Dendritic cell treated with granulocyte-macrophage colony-stimulating factor and Interleukin-4, amounts not matched to agents 40 ng/mL and 50 ng/mL, for 4 days (primary cell): Measurements from ENCODE around the gene SRPRB.
A peak's percentile ranks its signal among the peaks of the same experiment; 100 is the strongest.

Experiments
- H3K27ac Mint-ChIP-seq: one replicate; pipeline ENCODE4 v1.8.0; 2022; ENCODE audit warnings: mild to moderate bottlenecking, mixed read lengths
- H3K27me3 Mint-ChIP-seq: one replicate; pipeline ENCODE4 v1.8.0; 2022; ENCODE audit warnings: mild to moderate bottlenecking, mixed read lengths
- H3K36me3 Mint-ChIP-seq: one replicate; pipeline ENCODE4 v1.8.0; 2022; ENCODE audit warnings: low read depth, mixed read lengths
- H3K4me1 Mint-ChIP-seq: one replicate; pipeline ENCODE4 v1.8.0; 2022; ENCODE audit warnings: low read depth, mixed read lengths
- H3K4me3 Mint-ChIP-seq: one replicate; pipeline ENCODE4 v1.8.0; 2022; ENCODE audit warnings: mild to moderate bottlenecking, moderate library complexity, mixed read lengths
- H3K9me3 Mint-ChIP-seq: one replicate; pipeline ENCODE4 v1.8.0; 2022; ENCODE audit warnings: mixed read lengths
- intact Hi-C: fragments of 100-400 bp; cut with micrococcal nuclease; formaldehyde crosslinking; loops from one replicate; pipeline ENCODE4 v1.15.0; 2022

The SRPRB gene

GRCh38 chr3:133797396-133798105, 8.1 kb upstream of the SRPRB start:
- Mint-ChIP-seq H3K27ac (no peak overlapping the region), H3K4me3 (no peak overlapping the region), H3K27me3 (peaks cover 13% of the 10 kb centered on the region), H3K4me1 (peaks cover 10% of the 10 kb centered on the region), H3K9me3 (peaks cover 18% of the 10 kb centered on the region), H3K36me3 (no peaks in the 10 kb centered on the region)
- intact Hi-C loops: no loop called here

GRCh38 chr3:133799794-133800585, 5.6 kb upstream of the SRPRB start:
- Mint-ChIP-seq H3K36me3 (no peaks in the 10 kb centered on the region), H3K27ac (no peak overlapping the region), H3K4me1 (peaks cover 19% of the 10 kb centered on the region), H3K4me3 (no peak overlapping the region), H3K27me3 (peaks cover 13% of the 10 kb centered on the region), H3K9me3 (peaks cover 12% of the 10 kb centered on the region)
- intact Hi-C loops: no loop called here

GRCh38 chr3:133803469-133803868, 2.1 kb upstream of the SRPRB start:
- intact Hi-C loops: no loop called here
- Mint-ChIP-seq H3K4me3 (no peak overlapping the region), H3K9me3 (no peaks in the 10 kb centered on the region), H3K36me3 (peaks cover 14% of the 10 kb centered on the region), H3K27me3 (peaks cover 5% of the 10 kb centered on the region), H3K27ac (peak overlapping the region; percentile 49), H3K4me1 (peaks cover 35% of the 10 kb centered on the region)

- no peak overlapping the region for H3K4me3 Mint-ChIP-seq
- peaks cover 32% of the 10 kb centered on the region for H3K4me1 Mint-ChIP-seq
- peaks cover 5% of the 10 kb centered on the region for H3K27me3 Mint-ChIP-seq
Measured at GRCh38 chr3:133804896-133805295, 719 bp upstream of the SRPRB start.

GRCh38 chr3:133805384-133805701, 272 bp upstream of the SRPRB start:
- Mint-ChIP-seq H3K27ac (peak overlapping the region; percentile 93), H3K4me3 (peak overlapping the region; percentile 93), H3K27me3 (peaks cover 5% of the 10 kb centered on the region), H3K36me3 (peaks cover 30% of the 10 kb centered on the region), H3K9me3 (no peaks in the 10 kb centered on the region), H3K4me1 (peaks cover 29% of the 10 kb centered on the region)
- intact Hi-C loops: loop anchor here (5.0 kb wide), 1 partner anchor 143 kb away; the partner anchor contains the start of gene TOPBP1

More at GRCh38 chr3:133804896-133805295, 719 bp upstream of the SRPRB start:
- intact Hi-C loops: loop anchor here (5.0 kb wide), 1 partner anchor 143 kb away; the partner anchor contains the start of gene TOPBP1
- Mint-ChIP-seq H3K9me3 (no peaks in the 10 kb centered on the region), H3K27ac (no peak overlapping the region), H3K36me3 (peaks cover 25% of the 10 kb centered on the region)

- no peaks in the 10 kb centered on the region for H3K9me3 Mint-ChIP-seq
- no peaks in the 10 kb centered on the region for H3K4me1 Mint-ChIP-seq
- no peaks in the 10 kb centered on the region for H3K27me3 Mint-ChIP-seq
- no peak overlapping the region for H3K4me3 Mint-ChIP-seq
- intact Hi-C loops: no loop called here
- peaks cover 94% of the 10 kb centered on the region for H3K36me3 Mint-ChIP-seq
- no peak overlapping the region for H3K27ac Mint-ChIP-seq
Measured at GRCh38 chr3:133812872-133813271, 7.3 kb downstream of the SRPRB start.

GRCh38 chr3:133815386-133815785, 9.8 kb downstream of the SRPRB start:
- H3K9me3 Mint-ChIP-seq: no peaks in the 10 kb centered on the region
- no peak overlapping the region for H3K4me3 Mint-ChIP-seq
- intact Hi-C loops: no loop called here

GRCh38 chr3:133820129-133820528, 14.5 kb downstream of the SRPRB start:
- H3K27me3 Mint-ChIP-seq: no peaks in the 10 kb centered on the region
- no peak overlapping the region for H3K27ac Mint-ChIP-seq
- H3K4me3 Mint-ChIP-seq: no peak overlapping the region
- H3K36me3 Mint-ChIP-seq: peaks cover 88% of the 10 kb centered on the region
- no peaks in the 10 kb centered on the region for H3K9me3 Mint-ChIP-seq
- H3K4me1 Mint-ChIP-seq: no peaks in the 10 kb centered on the region
- intact Hi-C loops: no loop called here

More at GRCh38 chr3:133815386-133815785, 9.8 kb downstream of the SRPRB start:
- Mint-ChIP-seq H3K27me3 (no peaks in the 10 kb centered on the region), H3K4me1 (no peaks in the 10 kb centered on the region), H3K36me3 (peaks cover 89% of the 10 kb centered on the region), H3K27ac (no peak overlapping the region)

GRCh38 chr3:133820889-133821675, 15.5 kb downstream of the SRPRB start:
- intact Hi-C loops: no loop called here
- H3K27me3 Mint-ChIP-seq: no peaks in the 10 kb centered on the region
- H3K9me3 Mint-ChIP-seq: no peaks in the 10 kb centered on the region
- no peak overlapping the region for H3K27ac Mint-ChIP-seq
- peaks cover 80% of the 10 kb centered on the region for H3K36me3 Mint-ChIP-seq
- no peaks in the 10 kb centered on the region for H3K4me1 Mint-ChIP-seq
- no peak overlapping the region for H3K4me3 Mint-ChIP-seq

GRCh38 chr3:133821767-133822638, 16.4 kb downstream of the SRPRB start:
- Mint-ChIP-seq H3K27me3 (no peaks in the 10 kb centered on the region), H3K27ac (no peak overlapping the region), H3K4me1 (no peaks in the 10 kb centered on the region), H3K9me3 (no peaks in the 10 kb centered on the region), H3K4me3 (no peak overlapping the region), H3K36me3 (peaks cover 71% of the 10 kb centered on the region)
- intact Hi-C loops: no loop called here

- intact Hi-C loops: no loop called here
- Mint-ChIP-seq H3K4me3 (no peak overlapping the region), H3K27me3 (peaks cover 1% of the 10 kb centered on the region), H3K36me3 (peaks cover 51% of the 10 kb centered on the region), H3K9me3 (no peaks in the 10 kb centered on the region), H3K4me1 (no peaks in the 10 kb centered on the region), H3K27ac (no peak overlapping the region)
Measured at GRCh38 chr3:133824961-133825485, 19.4 kb downstream of the SRPRB start.

- peaks cover 40% of the 10 kb centered on the region for H3K36me3 Mint-ChIP-seq
- no peaks in the 10 kb centered on the region for H3K4me1 Mint-ChIP-seq
- no peaks in the 10 kb centered on the region for H3K9me3 Mint-ChIP-seq
- H3K4me3 Mint-ChIP-seq: no peak overlapping the region
- H3K27me3 Mint-ChIP-seq: peaks cover 1% of the 10 kb centered on the region
- no peak overlapping the region for H3K27ac Mint-ChIP-seq
- intact Hi-C loops: no loop called here
Measured at GRCh38 chr3:133825969-133826727, 20.5 kb downstream of the SRPRB start.
